KOPT-K1 (cell line): Measurements from ENCODE around the gene CD82.
"Not testable (repeated sequence)": the region's sequence is repeated elsewhere in the genome, so short reads cannot be mapped to it uniquely, and the experiment has no call there.

Source experiments
- H3K27ac ChIP-seq: fragments of 200-600 bp; sonication (generic); 2 replicates; pipeline ENCODE4 v1.5.1; 2016; ENCODE audit warnings: antibody characterized with exemption, mild to moderate bottlenecking, low read depth, low read length; ENCODE audit not compliant: poor library complexity, severe bottlenecking
- H3K36me3 ChIP-seq: fragments of 200-600 bp; sonication (generic); 2 replicates; pipeline ENCODE4 v1.5.1; 2017; ENCODE audit warnings: antibody characterized with exemption, mild to moderate bottlenecking, low read length, moderate library complexity; ENCODE audit not compliant: insufficient read depth
- H3K9me3 ChIP-seq: fragments of 200-600 bp; sonication (generic); 2 replicates; pipeline ENCODE4 v1.5.1; 2017; ENCODE audit warnings: antibody characterized with exemption, low read length, mild to moderate bottlenecking; ENCODE audit not compliant: insufficient read depth, poor library complexity, severe bottlenecking

The CD82 gene

DNA sequence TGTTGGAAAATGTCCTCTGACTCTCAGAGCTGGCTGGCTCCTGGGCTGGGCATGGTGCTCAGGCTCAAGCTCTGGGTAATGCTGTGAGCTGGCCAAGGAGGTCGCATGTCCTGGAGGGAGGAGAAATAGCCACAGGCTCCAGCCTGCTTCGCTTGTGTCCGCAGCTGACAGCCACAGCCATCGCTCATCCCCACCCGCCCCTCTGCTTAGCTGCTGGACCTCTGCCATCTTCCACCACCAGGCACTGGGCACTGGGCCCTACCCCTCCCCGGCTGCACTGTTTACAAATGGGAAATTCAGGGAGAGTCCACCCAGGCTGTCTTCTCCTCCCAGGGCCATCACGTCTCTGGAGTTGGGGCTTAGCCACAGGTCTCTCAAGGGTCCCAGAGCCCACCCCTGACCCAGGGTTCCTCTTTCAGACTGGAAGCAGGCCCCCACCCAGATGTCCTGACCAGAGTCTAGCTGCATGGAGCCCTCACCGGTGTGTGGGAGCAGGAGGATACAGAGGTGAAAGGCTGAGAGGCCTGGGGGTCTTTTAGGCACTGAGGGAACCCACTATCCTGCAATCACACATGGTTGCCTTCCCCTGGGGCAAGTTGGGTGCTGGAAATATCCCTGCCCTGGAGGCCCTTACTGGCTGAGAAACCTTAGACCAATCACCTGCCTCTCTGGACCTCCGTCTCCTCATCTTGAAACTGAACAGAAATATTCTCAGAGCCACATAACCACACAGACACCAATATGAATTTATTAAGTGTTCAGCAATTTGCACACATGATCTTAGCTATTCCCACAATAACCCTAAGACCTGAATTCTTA is 62.7 kb downstream of the CD82 start:
- no peak overlapping the region for H3K27ac ChIP-seq
- no peaks in the 10 kb centered on the region for H3K9me3 ChIP-seq
- no peaks in the 10 kb centered on the region for H3K36me3 ChIP-seq

DNA sequence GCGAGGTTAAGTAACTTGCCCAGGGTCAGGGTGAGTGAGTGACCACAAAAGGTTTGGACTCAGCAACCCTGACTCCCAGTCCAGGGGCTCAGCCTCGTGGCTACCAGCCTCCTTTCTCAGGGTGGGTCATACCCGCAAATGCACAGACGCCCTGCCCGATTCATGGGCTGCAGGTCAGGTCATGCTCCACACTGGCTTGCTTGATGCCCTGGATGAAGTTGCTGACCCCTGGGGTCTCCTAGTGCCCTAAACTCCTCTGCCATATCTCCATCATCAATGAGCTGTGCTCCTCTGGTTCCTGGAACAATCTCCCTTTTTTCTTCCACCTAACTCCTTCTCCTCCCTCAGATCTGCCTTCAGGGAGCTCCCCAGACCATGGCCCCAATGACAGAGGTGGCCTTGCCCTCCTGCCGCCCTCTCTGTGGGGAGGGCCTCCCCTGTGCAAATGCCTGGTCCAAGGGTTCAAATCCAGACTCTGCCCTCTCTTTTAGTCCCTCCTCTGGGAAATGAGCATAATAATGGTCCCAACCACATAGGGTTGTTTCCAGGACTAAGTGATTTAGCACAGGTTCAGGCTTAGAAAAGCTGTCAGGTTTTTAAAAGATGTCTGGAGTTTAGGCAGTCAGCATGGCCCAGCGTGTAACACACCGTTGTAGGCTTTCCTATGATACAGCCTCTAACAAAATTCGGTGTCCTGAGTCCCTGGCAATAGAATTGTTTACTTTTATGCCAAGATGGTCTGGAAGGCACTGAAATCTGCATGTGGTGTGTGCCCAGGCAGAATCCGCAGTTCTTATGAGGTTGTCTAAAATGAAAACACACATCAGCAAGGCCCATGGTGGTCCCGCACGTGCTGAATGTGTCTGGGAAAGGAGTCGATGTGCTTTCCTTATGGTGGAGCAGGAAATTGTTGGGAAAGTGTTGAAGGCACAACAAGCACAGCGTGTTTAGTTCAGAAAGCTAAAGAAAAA is 63.6 kb downstream of the CD82 start:
- H3K27ac ChIP-seq: no peak overlapping the region
- no peaks in the 10 kb centered on the region for H3K9me3 ChIP-seq
- no peaks in the 10 kb centered on the region for H3K36me3 ChIP-seq

DNA sequence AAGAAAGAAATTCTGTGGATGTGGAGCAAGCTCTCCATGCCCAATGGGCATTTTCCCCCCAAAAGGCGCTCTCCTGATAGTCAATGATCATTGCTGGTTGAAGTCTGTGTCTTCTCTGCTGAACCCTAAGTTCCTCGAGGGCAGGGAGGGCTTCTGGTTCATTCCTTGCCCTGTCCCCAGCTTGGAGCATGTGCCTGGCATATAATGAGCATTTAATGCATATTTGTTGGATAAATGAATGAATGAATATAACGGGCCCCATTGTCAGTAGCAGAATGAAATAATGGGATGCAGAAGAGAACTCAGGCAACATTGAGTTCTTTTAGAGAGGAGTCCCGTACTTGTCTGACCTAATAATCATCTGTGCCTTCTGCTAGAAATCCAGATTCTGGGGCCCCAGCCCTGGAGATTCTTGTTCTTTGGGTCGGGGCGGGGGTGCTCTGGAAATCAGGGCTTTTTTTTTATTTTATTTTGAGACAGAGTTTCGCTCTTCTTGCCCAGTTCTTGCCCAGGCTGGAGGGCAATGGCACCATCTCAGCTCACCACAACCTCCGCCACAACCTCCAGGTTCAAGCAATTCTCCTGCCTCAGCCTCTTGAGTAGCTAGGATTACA is 64.4 kb downstream of the CD82 start:
- Histone ChIP-seq H3K9me3 (no peaks in the 10 kb centered on the region), H3K27ac (no peak overlapping the region), H3K36me3 (no peaks in the 10 kb centered on the region)

DNA sequence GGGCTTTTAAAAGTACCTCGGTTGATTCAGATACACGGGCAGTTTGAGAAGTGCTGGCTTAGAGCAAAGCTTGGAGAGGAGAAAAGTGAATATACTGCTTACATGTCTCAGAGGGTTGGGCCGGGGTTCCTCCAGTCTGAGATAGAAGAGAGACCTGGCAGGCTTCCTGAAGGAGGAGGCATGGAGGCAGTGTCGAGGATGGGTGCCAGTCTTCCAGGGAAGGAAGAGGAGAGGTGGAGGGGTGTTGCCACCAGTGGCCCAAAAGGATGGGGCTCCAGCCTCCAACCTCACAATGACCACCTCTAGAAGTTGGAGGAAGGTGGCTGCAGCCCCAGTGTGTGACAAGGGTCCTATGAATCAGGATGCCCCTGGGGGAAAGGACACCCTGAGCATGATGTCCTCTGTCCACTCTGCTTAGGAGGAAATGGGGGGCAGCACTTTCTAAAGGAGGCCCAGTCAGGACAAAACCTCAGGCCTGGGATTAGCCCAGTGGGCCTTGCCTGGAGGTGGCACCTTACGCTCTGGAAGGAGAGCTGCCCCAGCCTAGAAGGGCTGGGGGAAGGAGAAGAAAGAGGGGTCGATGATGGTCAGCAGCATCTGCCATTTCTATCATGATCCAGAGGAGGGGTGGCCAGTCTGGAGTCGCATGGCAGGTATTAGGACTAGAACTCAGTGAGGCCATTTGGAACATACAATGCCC is 65.2 kb downstream of the CD82 start:
- no peaks in the 10 kb centered on the region for H3K9me3 ChIP-seq
- no peaks in the 10 kb centered on the region for H3K36me3 ChIP-seq
- no peak overlapping the region for H3K27ac ChIP-seq

DNA sequence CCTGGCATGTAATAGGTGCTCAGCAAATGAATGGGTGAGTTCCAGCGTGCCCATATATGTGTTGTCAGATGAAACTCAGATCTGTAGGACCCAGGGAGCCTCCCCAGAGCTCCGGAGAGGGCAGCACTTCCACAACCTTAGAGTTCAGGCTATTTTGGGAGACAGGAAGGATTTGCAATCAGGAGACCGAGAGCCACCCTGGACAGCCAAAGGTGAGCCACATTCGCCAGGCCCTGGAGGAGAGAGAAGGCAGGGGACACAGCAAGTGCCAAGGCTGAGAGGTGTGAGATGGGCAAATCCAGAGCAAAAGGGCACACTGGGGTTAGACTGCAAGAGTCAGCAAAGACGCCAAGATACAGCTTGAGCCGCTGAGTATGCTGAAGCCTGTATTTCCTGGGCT is 66.4 kb downstream of the CD82 start:
- Histone ChIP-seq H3K36me3 (no peaks in the 10 kb centered on the region), H3K9me3 (no peaks in the 10 kb centered on the region), H3K27ac (no peak overlapping the region)

DNA sequence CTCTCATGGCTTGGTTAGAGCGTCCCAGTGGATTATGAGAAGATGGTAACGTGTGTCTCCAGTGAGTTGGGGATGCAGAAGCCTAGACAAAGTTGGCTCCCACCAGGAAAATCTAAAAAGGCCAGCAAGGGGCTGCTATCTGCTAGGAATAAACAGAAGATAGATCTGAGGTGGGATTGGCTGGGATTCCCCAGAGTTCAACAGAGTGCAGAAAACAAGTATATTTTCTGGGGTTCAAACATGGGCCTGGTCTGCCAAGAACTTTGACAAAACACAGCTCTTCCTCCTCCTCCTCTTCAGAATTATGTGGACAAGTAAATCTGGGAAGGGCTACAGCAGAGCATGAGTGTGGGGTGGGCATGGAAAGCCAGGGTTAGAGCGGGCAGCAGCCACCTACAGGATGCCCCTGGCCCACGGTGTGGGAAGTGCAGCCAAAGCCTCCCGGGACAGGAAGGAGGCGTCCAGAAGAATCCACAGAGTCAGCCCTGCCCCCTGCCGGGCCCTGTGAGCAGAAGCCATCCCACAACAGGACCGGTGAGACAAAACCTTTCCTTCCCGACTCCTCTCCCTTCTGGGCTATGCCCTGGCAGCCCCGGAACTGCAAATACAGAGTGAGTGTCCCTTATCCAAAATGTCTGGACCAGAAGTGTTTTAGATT is 67.1 kb downstream of the CD82 start:
- Histone ChIP-seq H3K9me3 (no peaks in the 10 kb centered on the region), H3K27ac (no peak overlapping the region), H3K36me3 (no peaks in the 10 kb centered on the region)

DNA sequence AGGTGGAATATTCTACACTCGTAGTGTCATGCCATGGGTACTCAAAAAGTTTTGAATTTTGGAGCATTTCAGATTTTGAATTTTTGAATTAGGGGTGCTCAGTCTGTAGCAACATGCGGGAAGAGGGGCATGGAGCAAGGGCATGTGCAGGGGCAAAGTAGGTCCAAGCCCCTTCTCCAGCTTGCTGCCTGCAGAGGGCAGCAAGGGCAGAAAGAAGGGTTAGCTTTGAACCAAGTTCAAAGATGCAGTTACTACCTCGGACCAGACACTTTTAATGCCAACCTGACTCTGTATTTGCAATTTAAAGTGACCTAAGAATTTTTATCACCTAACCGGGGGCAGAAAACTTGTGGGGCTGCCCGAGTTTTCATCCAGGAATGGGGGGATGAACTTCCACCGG is 68.2 kb downstream of the CD82 start:
- Histone ChIP-seq H3K36me3 (no peaks in the 10 kb centered on the region), H3K9me3 (no peaks in the 10 kb centered on the region), H3K27ac (no peak overlapping the region)

DNA sequence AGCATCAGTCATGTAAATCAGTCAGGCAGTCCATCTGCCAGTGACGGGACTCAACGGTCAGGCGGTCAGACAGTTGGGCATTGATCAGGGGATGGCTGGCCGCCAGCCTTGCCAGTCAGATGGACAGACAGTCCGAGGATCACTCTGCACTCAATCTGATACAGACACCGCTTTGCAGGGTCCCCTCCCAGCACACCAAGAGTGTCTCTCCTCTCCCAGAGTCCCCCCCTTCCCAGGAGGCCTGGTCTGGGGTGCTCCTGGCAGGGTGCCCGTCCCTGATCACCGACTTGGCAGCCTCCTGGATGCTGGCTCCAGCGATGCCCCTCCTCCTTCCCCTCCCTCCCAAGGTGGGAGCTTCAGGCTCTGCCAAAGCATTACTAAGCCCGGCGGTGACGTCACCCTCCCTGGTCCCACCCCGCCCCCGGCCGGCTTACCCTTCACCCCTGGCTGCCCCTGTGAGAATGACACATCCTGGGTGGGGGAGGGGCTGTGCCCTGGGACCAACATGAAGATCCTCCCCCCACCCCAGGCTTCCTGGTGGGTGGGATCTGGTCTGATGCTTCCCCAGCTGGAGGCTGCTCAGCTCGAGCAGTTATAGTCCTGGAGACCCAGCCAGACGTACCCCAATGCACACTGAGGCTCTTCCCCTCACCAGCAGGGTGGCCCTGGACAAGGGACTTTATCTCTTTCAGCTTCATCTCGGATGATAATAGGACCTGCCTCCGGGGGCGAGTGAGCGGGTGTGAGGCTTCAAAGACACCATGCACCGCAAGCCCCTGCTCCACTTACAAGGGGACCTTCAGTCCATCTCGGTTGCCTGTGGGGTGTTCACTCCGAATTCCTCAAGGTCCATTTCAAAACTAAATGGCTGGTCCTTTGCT is 69.2 kb downstream of the CD82 start:
- no peaks in the 10 kb centered on the region for H3K9me3 ChIP-seq
- no peaks in the 10 kb centered on the region for H3K36me3 ChIP-seq
- H3K27ac ChIP-seq: no peak overlapping the region

DNA sequence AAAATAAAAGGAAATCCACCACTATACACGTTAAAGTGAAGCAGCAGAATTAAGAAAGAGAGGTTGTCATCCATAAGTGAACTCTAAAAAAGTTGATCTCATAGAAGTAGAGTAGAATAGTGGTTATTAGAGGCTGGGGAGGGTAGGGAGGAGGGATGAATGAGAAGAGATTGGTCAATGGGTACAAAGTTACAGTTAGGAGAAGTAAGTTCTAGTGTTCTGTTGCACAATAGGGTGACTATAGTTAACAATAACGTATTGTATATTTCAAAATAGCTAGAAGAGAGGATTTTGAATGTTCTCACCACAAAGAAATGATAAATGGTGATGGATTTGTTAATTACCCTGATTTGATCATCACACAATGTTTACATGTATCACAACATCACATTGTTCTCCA is 72.0 kb downstream of the CD82 start:
- H3K9me3 ChIP-seq: peaks cover 2% of the 10 kb centered on the region
- no peaks in the 10 kb centered on the region for H3K36me3 ChIP-seq
- no peak overlapping the region for H3K27ac ChIP-seq

DNA sequence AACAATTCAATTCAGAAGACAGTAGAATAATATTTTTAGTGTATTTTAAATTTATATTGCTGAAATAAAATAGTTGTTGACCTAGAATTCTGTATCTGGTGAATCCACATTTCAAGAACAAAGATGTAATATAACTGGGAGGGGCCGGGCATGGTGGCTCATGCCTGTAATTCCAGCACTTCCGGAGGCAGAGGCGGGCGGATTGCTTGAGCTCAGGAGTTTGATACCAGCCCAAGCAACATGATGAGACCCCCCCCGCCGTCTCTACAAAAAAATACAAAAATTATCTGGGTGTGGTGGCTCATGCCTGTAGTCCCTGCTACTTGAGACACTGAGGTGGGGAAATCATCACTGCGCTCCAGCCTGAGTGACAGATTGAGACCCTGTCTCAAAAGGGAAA is 72.6 kb downstream of the CD82 start:
- no peaks in the 10 kb centered on the region for H3K36me3 ChIP-seq
- H3K27ac ChIP-seq: no peak overlapping the region
- peaks cover 8% of the 10 kb centered on the region for H3K9me3 ChIP-seq

DNA sequence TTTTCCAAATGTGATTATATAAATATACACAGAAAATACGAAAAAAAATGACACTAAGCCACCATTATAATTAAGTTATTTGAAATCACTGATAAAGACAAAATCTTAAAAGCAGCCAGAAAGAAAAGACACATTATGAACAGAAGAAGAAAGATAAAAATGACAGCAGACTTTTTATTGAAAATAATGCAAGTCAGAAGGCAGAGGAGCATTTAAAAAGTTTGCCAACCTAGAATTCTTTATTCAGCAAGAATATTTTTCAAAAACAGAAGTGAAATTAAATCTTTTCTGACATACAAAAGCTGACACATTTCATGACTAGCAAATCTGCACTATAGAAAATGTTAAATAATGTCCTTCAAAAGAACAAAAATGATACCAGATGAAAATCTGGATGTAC is 77.8 kb downstream of the CD82 start:
- peaks cover 12% of the 10 kb centered on the region for H3K9me3 ChIP-seq
- H3K36me3 ChIP-seq: no peaks in the 10 kb centered on the region
- H3K27ac ChIP-seq: no peak overlapping the region

DNA sequence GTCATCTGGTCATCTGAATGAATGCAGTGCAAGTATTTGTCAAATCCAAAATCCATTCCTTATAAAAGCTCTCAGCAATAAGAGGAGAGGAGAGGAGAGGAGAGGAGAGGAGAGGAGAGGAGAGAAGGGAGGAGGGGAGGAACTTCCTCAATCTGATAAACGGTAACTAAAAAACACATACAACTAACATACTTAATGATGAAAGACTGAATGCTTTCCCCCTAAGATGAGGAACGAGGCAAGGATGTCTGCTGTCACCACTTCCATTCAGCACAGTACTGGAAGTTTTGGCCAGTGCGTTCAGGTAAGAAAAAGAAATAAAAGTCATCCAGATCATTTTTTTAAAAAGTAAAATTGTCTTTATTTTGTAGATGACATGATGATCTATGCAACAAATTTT is 80.4 kb downstream of the CD82 start:
- H3K9me3 ChIP-seq: peaks cover 12% of the 10 kb centered on the region
- no peaks in the 10 kb centered on the region for H3K36me3 ChIP-seq
- H3K27ac ChIP-seq: no peak overlapping the region

DNA sequence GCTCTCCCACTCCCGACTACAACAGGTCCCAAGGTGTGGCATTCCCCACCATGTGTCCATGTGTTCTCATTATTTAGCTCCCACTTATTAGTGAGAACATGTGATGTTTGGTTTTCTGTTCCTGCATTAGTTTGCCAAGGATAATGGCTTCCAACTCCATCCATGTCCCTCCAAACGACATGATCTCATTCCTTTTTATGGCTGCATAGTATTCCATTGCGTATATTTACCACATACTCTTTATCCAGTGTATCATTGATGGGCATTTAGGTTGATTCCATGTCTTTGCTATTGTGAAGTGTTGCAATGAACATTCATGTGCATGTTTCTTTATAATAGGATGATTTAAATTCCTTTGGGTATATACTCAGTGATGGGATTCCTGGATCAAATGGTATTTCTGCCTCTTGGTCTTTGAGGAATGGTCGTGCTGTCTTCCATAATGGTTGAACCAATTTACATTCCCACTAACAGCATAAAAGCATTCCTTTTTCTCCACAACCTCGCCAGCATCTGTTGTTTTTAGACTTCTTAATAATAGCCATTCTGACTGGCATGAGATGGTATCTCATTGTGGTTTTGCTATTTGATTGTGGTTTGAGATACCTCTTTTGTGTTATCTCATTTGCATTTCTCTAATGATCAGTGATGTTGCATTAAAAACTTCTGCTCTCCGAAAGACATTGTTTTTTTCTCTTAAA is 81.9 kb downstream of the CD82 start:
- H3K36me3 ChIP-seq, H3K27ac ChIP-seq: not testable (repeated sequence)
- peaks cover 11% of the 10 kb centered on the region for H3K9me3 ChIP-seq
